ENCODE results near the gene CASK. TPM values are rescaled to one million over a fixed set of nuclear protein-coding genes. Genes with fewer than 3 reads are reported as not detected.

CASK gene
- total and polyA plus RNA-seq, 12 donors, result 4.7 to 53.0 (median 41.3) TPM

DNA sequence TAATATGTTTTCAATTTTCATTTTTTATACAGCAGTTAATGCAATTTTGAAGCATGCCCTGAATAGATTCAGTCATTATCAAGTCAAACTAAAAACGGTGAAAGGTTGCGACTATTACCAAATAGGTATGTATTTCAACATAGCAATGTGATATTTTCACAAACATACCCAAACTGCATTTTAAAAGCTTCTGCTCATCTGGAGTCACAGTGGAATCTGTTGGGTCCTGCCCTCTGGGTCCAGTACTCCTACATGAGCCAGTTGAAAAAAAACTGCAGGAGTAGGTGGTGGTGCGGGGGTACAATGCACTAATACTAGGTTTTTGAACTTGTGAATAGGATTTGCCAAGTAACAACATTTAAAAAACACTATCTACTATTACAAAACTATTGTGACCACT is 233.6 kb downstream of the CASK start:
- DNase-seq, result no peak
- no peaks in the 10 kb centered on the region for H3K36me3 ChIP-seq (replicated peaks in 1 of 2)
- intact Hi-C loops (cut with DNase I), result no loop called here
- peak overlapping the region in 1 of 4 donors; percentile 25 for H3K4me3 ChIP-seq
- H3K27ac ChIP-seq, result peak overlapping the region in 1 of 5 donors; percentile 27
- no peaks in the 10 kb centered on the region for H3K27me3 ChIP-seq
- TF ChIP-seq POLR2A (IDR thresholded peaks at IDR 0.05), result no peak
- TF ChIP-seq, protein P1, sequence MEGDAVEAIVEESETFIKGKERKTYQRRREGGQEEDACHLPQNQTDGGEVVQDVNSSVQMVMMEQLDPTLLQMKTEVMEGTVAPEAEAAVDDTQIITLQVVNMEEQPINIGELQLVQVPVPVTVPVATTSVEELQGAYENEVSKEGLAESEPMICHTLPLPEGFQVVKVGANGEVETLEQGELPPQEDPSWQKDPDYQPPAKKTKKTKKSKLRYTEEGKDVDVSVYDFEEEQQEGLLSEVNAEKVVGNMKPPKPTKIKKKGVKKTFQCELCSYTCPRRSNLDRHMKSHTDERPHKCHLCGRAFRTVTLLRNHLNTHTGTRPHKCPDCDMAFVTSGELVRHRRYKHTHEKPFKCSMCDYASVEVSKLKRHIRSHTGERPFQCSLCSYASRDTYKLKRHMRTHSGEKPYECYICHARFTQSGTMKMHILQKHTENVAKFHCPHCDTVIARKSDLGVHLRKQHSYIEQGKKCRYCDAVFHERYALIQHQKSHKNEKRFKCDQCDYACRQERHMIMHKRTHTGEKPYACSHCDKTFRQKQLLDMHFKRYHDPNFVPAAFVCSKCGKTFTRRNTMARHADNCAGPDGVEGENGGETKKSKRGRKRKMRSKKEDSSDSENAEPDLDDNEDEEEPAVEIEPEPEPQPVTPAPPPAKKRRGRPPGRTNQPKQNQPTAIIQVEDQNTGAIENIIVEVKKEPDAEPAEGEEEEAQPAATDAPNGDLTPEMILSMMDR (IDR thresholded peaks at IDR 0.05), result no peak
- WGBS, 4 donors, result 67 to 82% (median 75%) methylated on average over 3 of the region's 3 CpGs
- H3K9me3 ChIP-seq (replicated peaks in 1 of 3), result no peaks in the 10 kb centered on the region
- peaks cover 0 to 7% of the 10 kb centered on the region in 2 donors for H3K4me1 ChIP-seq (replicated peaks in 1 of 2)

DNA sequence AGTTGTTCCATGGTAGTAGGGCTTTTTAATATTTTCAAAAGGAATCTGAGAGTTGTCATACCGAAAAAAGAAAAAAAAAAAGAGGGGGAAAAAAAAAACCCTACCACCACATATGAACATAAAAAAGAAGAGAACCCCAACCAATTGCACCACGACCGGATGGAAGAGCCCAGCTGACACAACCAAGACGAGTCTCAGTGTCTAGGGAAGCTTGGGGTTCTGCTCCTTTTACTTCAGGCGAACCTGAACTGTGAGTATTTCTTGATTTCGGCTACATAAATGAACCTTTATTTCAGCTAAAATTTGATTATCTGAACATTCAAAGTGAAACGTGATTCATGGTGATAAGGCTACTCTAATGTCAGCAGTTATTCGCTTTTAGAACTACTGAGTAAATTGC is 234.5 kb downstream of the CASK start, which contains the start of gene GPR34:
TSS of gene GPR34 (plus strand) at position 139 of the 400 bp plus-strand sequence. CDS start 6,661 bp downstream, outside the sequence.
- Histone ChIP-seq H3K4me3 (peak within 1 kb of the TSS in 1 of 4 donors; percentile 25), H3K36me3 (replicated peaks in 1 of 2) (no peaks in the 10 kb centered on the region), H3K27me3 (no peaks in the 10 kb centered on the region), H3K4me1 (replicated peaks in 1 of 2) (peaks cover 0 to 10% of the 10 kb centered on the region in 2 donors), H3K9me3 (replicated peaks in 1 of 3) (no peaks in the 10 kb centered on the region), H3K27ac (peak within 1 kb of the TSS in 1 of 5 donors; percentile 40)
- intact Hi-C loops (cut with DNase I), result no loop called here
- peak in 1 of 7 donors; percentile 5 for DNase-seq
- WGBS, 4 donors, result 55 to 63% (median 59%) methylated on average over 6 to 8 of the region's 8 CpGs
- TF ChIP-seq, protein P1 (IDR thresholded peaks at IDR 0.05), result no peak
- TF ChIP-seq POLR2A (IDR thresholded peaks at IDR 0.05), result no peak

DNA sequence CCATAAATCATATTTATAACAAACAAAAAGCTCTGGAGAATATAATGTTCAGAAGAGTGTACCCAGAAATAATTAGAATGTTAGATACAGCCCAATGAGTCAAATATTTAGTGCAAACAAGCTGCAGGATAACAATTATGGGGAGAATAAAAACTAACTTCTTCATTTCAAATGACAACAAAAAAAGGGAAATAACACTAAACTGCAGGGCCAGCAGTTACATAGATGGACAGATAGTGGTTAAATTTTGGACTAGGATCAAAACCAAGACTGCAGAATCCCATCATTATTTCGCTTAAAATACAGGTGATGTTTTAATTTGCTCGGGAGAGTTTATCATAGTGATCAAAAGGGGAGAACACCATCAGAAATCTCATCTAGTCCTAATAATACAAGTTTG is 235.2 kb downstream of the CASK start:
- Histone ChIP-seq H3K27me3 (no peaks in the 10 kb centered on the region), H3K9me3 (replicated peaks in 1 of 3) (no peaks in the 10 kb centered on the region), H3K4me1 (replicated peaks in 1 of 2) (peaks cover 0 to 10% of the 10 kb centered on the region in 2 donors), H3K36me3 (replicated peaks in 1 of 2) (no peaks in the 10 kb centered on the region), H3K27ac (no peak overlapping the region), H3K4me3 (peak overlapping the region in 1 of 4 donors; percentile 7)
- no peak for TF ChIP-seq POLR2A (IDR thresholded peaks at IDR 0.05)
- intact Hi-C loops (cut with DNase I), result no loop called here
- DNase-seq, result no peak
- 62 to 72% (median 67%) methylated on average over 2 of the region's 2 CpGs for WGBS, 4 donors

DNA sequence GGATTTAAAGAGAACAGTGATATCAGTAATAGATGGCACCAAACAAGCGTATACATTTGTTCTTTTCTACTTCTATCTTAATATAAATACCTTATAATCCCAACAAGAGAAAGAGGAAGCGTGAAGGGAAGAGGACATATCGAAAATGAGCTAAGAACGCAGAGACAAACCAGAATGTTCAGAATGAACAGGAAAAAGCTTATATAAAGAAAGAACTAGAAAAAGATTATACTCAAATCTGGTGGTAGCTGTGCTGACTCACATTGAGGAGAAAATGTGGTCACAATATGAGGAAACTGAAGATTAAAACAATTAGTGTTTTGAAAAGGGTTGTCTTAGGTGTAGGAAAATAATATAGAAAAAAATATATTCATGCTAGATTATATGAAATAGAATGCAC is 236.6 kb downstream of the CASK start:
- Histone ChIP-seq H3K27me3 (no peaks in the 10 kb centered on the region), H3K36me3 (replicated peaks in 1 of 2) (no peaks in the 10 kb centered on the region), H3K27ac (no peak overlapping the region), H3K4me3 (no peak overlapping the region), H3K4me1 (replicated peaks in 1 of 2) (peaks cover 0 to 6% of the 10 kb centered on the region in 2 donors), H3K9me3 (replicated peaks in 1 of 3) (no peaks in the 10 kb centered on the region)
- WGBS, 4 donors, result 54 to 87% (median 84%) methylated on average over 4 of the region's 4 CpGs
- DNase-seq, result no peak
- intact Hi-C loops (cut with DNase I), result no loop called here
- TF ChIP-seq, protein P1 (IDR thresholded peaks at IDR 0.05), result no peak
- TF ChIP-seq POLR2A (IDR thresholded peaks at IDR 0.05), result no peak

DNA sequence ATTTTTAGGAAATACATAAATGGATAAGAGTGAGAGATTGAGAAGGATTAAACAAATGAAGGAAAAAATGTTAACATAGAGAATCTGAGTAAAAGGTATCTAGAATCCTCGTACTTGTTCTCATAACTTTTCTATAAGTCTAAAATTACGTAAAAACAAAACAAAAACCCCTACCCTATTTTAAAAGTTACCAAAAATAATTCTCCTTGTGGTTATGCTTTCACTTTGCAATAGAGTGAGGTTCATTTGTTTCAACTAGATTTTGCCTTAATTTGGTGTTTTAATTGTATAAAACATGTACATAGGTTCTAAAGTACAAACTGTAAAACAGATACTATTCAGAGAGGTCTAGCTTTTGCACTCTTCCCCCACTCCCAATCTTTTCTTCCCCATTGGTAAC is 238.4 kb downstream of the CASK start:
- DNase-seq, result no peak
- Histone ChIP-seq H3K27ac (no peak overlapping the region), H3K9me3 (replicated peaks in 1 of 3) (no peaks in the 10 kb centered on the region), H3K27me3 (no peaks in the 10 kb centered on the region), H3K4me1 (replicated peaks in 1 of 2) (peaks cover 0 to 6% of the 10 kb centered on the region in 2 donors), H3K4me3 (no peak overlapping the region), H3K36me3 (replicated peaks in 1 of 2) (no peaks in the 10 kb centered on the region)
- TF ChIP-seq POLR2A (IDR thresholded peaks at IDR 0.05), result no peak
- TF ChIP-seq, protein P1 (IDR thresholded peaks at IDR 0.05), result no peak
- 82 to 89% (median 86%) methylated on average over 2 of the region's 2 CpGs for WGBS, 4 donors
- intact Hi-C loops (cut with DNase I), result no loop called here

Data from adrenal gland (tissue), 12 donors.